H1 (cell line): ENCODE data around the gene BHMT2. TPM values are rescaled to one million over a fixed set of nuclear protein-coding genes. Genes with fewer than 3 reads are reported as not detected.

Source experiments
- CTCF ChIA-PET: fragments of 300-600 bp; sonication (Branson Sonifier 250); formaldehyde crosslinking; loops from one replicate; lab custom pipeline; 2021; ENCODE audit not compliant: partially characterized antibody; lab: Charles Lee
- POLR2A ChIA-PET: fragments of 300-600 bp; sonication (Branson Sonifier 250); formaldehyde crosslinking; loops from one replicate; lab custom pipeline; 2021; ENCODE audit warnings: inconsistent platforms; ENCODE audit not compliant: partially characterized antibody; lab: Charles Lee
- DNase-seq, 2 experiments: peaks; one replicate each; pipeline versions ENCODE4 v3.0.0 to v3.0.0-alpha.2; 2010 to 2022; ENCODE audit warnings: low spot score in 2 of 2, low read depth in 1 of 2, mixed read lengths in 1 of 2
- FAIRE-seq: peaks from 2 replicates; lab custom pipeline; 2011; peaks lifted over from hg19 to GRCh38; lab: Jason Lieb, UNC
- H2AFZ ChIP-seq: 2 replicates; pipeline ENCODE4 v1.8.1; 2012; ENCODE audit warnings: low read length, inconsistent platforms
- H2AK5ac ChIP-seq: 2 replicates; pipeline ENCODE4 v1.6.1; 2013; ENCODE audit warnings: low read depth, low read length
- H2BK120ac ChIP-seq: replicated peaks from 2 replicates; pipeline ENCODE3; 2013; ENCODE audit warnings: low read depth, low read length, inconsistent platforms
- H2BK12ac ChIP-seq: 2 replicates; pipeline ENCODE4 v1.6.1; 2013; ENCODE audit warnings: low read depth, low read length
- H2BK15ac ChIP-seq: 2 replicates; pipeline ENCODE4 v1.6.1; 2013; ENCODE audit warnings: low read length
- H2BK20ac ChIP-seq: 2 replicates; pipeline ENCODE4 v1.6.1; 2013; ENCODE audit warnings: low read length
- H2BK5ac ChIP-seq: 2 replicates; pipeline ENCODE4 v1.6.1; 2013; ENCODE audit warnings: low read depth, low read length
- H3K14ac ChIP-seq: 2 replicates; pipeline ENCODE4 v1.6.1; 2013; ENCODE audit warnings: inconsistent platforms; ENCODE audit not compliant: insufficient read length
- H3K18ac ChIP-seq: 2 replicates; pipeline ENCODE4 v1.6.1; 2013; ENCODE audit warnings: low read length; ENCODE audit errors: extremely low read depth
- H3K23ac ChIP-seq: 2 replicates; pipeline ENCODE4 v1.6.1; 2013; ENCODE audit warnings: inconsistent platforms; ENCODE audit not compliant: insufficient read length
- H3K23me2 ChIP-seq: 2 replicates; pipeline ENCODE4 v1.6.1; 2013; ENCODE audit warnings: low read depth, low read length
- H3K27ac ChIP-seq: 2 replicates; pipeline ENCODE4 v1.6.1; 2011; ENCODE audit warnings: low read depth, low read length, inconsistent platforms
- H3K27me3 ChIP-seq, 4 experiments: replicated peaks in 1 of 4; 1 replicate in 1 of 4; 2 replicates in 3 of 4; pipeline versions ENCODE4 v1.6.1 to v1.8.1; 2011 to 2013; ENCODE audit warnings: low read length in 3 of 4, mild to moderate bottlenecking in 3 of 4, inconsistent platforms in 2 of 4, mixed read lengths in 2 of 4, moderate library complexity in 1 of 4; ENCODE audit not compliant: control insufficient read depth in 3 of 4, insufficient read depth in 3 of 4; ENCODE audit errors: extremely low read depth in 1 of 4
- H3K36me3 ChIP-seq, 4 experiments: 2 replicates each; pipeline versions ENCODE4 v1.6.1 to v1.8.1; 2011 to 2013; ENCODE audit warnings: mild to moderate bottlenecking in 4 of 4, low read length in 3 of 4, moderate library complexity in 2 of 4, control low read depth in 1 of 4, inconsistent platforms in 1 of 4; ENCODE audit not compliant: insufficient read depth in 4 of 4, control insufficient read depth in 2 of 4
- H3K4ac ChIP-seq: replicated peaks from 2 replicates; pipeline ENCODE3; 2013; ENCODE audit warnings: low read length, low read depth, mixed read lengths, inconsistent platforms; ENCODE audit not compliant: insufficient read length
- H3K4me1 ChIP-seq, 4 experiments: replicated peaks in 1 of 4; 1 replicate in 1 of 4; 2 replicates in 3 of 4; pipeline versions ENCODE4 v1.6.1 to v1.8.1; 2011 to 2013; ENCODE audit warnings: low read length in 3 of 4, inconsistent platforms in 2 of 4, mixed read lengths in 1 of 4; ENCODE audit not compliant: insufficient read depth in 4 of 4, control insufficient read depth in 3 of 4
- H3K4me2 ChIP-seq, 2 experiments: 2 replicates each; pipeline versions ENCODE4 v1.6.1 to v1.8.1; 2011 to 2013; ENCODE audit warnings: low read depth in 2 of 2, low read length in 2 of 2, control low read depth in 1 of 2, inconsistent platforms in 1 of 2, mild to moderate bottlenecking in 1 of 2; ENCODE audit not compliant: insufficient read depth in 1 of 2
- H3K4me3 ChIP-seq, 4 experiments: fragments of 200-600, 300-600 bp in 1 of 4; sonication (generic), shearing (Covaris generic), sonication (Bioruptor Twin) in 1 of 4; 2 replicates each; pipeline versions ENCODE4 v1.5.1 to v1.8.1; 2011 to 2016; ENCODE audit warnings: low read length in 4 of 4, low read depth in 3 of 4, control low read depth in 2 of 4, inconsistent platforms in 2 of 4, mild to moderate bottlenecking in 2 of 4, mixed read lengths in 1 of 4, moderate library complexity in 1 of 4; ENCODE audit not compliant: insufficient read depth in 2 of 4; ENCODE audit errors: extremely low read depth in 1 of 4
- H3K56ac ChIP-seq: replicated peaks from 2 replicates; pipeline ENCODE3; 2013; ENCODE audit warnings: low read depth, mild to moderate bottlenecking, mixed read lengths, low read length, inconsistent platforms; ENCODE audit not compliant: insufficient read length
- H3K79me1 ChIP-seq: 2 replicates; pipeline ENCODE4 v1.6.1; 2013; ENCODE audit warnings: low read depth, low read length, control low read depth
- H3K79me2 ChIP-seq, 2 experiments: 2 replicates each; pipeline versions ENCODE4 v1.6.1 to v1.8.1; 2012 to 2013; ENCODE audit warnings: low read length in 2 of 2, mild to moderate bottlenecking in 2 of 2, inconsistent platforms in 1 of 2; ENCODE audit not compliant: insufficient read depth in 2 of 2, control insufficient read depth in 1 of 2
- H3K9ac ChIP-seq, 4 experiments: replicated peaks in 1 of 4; 1 replicate in 1 of 4; 2 replicates in 3 of 4; pipeline versions ENCODE4 v1.6.1 to v1.8.1; 2011 to 2013; ENCODE audit warnings: low read depth in 3 of 4, low read length in 3 of 4, control low read depth in 2 of 4, mild to moderate bottlenecking in 2 of 4, moderate library complexity in 2 of 4, inconsistent platforms in 1 of 4; ENCODE audit errors: extremely low read depth in 1 of 4
- H3K9me3 ChIP-seq, 2 experiments: 2 replicates each; pipeline versions ENCODE4 v1.6.1 to v1.8.1; 2012 to 2013; ENCODE audit warnings: mild to moderate bottlenecking in 2 of 2, moderate library complexity in 2 of 2, control low read depth in 1 of 2, inconsistent platforms in 1 of 2, low read depth in 1 of 2, low read length in 1 of 2, mixed read lengths in 1 of 2; ENCODE audit not compliant: insufficient read depth in 2 of 2
- H4K20me1 ChIP-seq, 2 experiments: replicated peaks in 1 of 2; 2 replicates each; pipeline versions ENCODE3 to v1.8.1; 2011 to 2013; ENCODE audit warnings: inconsistent platforms in 2 of 2, low read length in 2 of 2, mild to moderate bottlenecking in 1 of 2; ENCODE audit not compliant: insufficient read depth in 2 of 2, control insufficient read depth in 1 of 2
- H4K5ac ChIP-seq: 2 replicates; pipeline ENCODE4 v1.6.1; 2013; ENCODE audit warnings: low read length, low read depth, mixed read lengths, inconsistent platforms; ENCODE audit not compliant: insufficient read length
- H4K8ac ChIP-seq: 2 replicates; pipeline ENCODE4 v1.8.0; 2013; ENCODE audit warnings: mild to moderate bottlenecking, moderate library complexity, low read length, inconsistent platforms; ENCODE audit not compliant: insufficient read depth; ENCODE audit errors: extremely low read depth
- H4K91ac ChIP-seq: replicated peaks from 2 replicates; pipeline ENCODE3; 2013; ENCODE audit warnings: low read length, mixed read lengths, inconsistent platforms; ENCODE audit not compliant: insufficient read length
- KDM1A ChIP-seq: fragments of 200-600, 300-600 bp; sonication (generic); IDR thresholded peaks from 2 replicates; pipeline ENCODE4 v1.7.1; 2016; ENCODE audit warnings: mild to moderate bottlenecking, low read length, borderline replicate concordance
- RXRA ChIP-seq: IDR thresholded peaks from 2 replicates; pipeline ENCODE4 v1.6.1; 2011; ENCODE audit warnings: low read depth, mild to moderate bottlenecking, low read length, moderate library complexity; ENCODE audit not compliant: insufficient read depth
- SIX5 ChIP-seq: IDR thresholded peaks from 2 replicates; pipeline ENCODE4 v1.6.1; 2011; ENCODE audit warnings: mild to moderate bottlenecking, low read depth, low read length
- WGBS, 2 experiments: shearing (Covaris generic) in 1 of 2; methylation state at CpG; one replicate each; pipeline versions ENCODE4 v1.1.6 to v1.1.7; 2013 to 2015; ENCODE audit warnings: low lambda C conversion rate in 2 of 2, mixed read lengths in 2 of 2, inconsistent platforms in 1 of 2, low coverage in 1 of 2, missing lambda C conversion rate in 1 of 2; ENCODE audit not compliant: insufficient replicate concordance in 2 of 2, insufficient coverage in 1 of 2, insufficient read length in 1 of 2; ENCODE audit errors: extremely low coverage in 1 of 2, missing lambda C conversion rate in 1 of 2; 5-methylcytosine and 5-hydroxymethylcytosine counted together
- long read RNA-seq, 2 experiments: library from RNA in 1 of 2; library from capped mRNA in 1 of 2; stranded (forward); transcript quantifications; one replicate each; pipeline ENCODE4 v2.0.0, GENCODE V29; 2021; ENCODE audit warnings: inconsistent platforms in 1 of 2
- polyA minus RNA-seq, 3 experiments: library from RNA; depleted of rRNA, polyadenylated mRNA; stranded (reverse); fragments of >200 nt; gene quantifications; 1 replicate in 2 of 3; 2 replicates in 1 of 3; pipeline ENCODE4 v1.2.3, GENCODE V29; 2011
- polyA plus RNA-seq, 7 experiments: library from polyadenylated mRNA; depleted of rRNA in 3 of 7; stranded (reverse) in 5 of 7; unstranded in 2 of 7; fragments of >200 nt in 5 of 7; fragments of 200-250 nt in 2 of 7; gene quantifications; 1 replicate in 5 of 7; 2 replicates in 1 of 7; 4 replicates in 1 of 7; pipeline versions ENCODE4 v1.2.1 to v1.2.3, GENCODE V29; 2011 to 2013; ENCODE audit warnings: missing spikeins in 2 of 7, mixed read lengths in 2 of 7
- total RNA-seq: library from RNA; stranded (reverse); fragmentation: NEBNext Ultra II Directional; extraction: Animal tissue kit (Norgen Biotek cat#: 25700); gene quantifications from 2 replicates; pipeline ENCODE4 v1.2.1, GENCODE V29; 2021

The BHMT2 gene, protein sequence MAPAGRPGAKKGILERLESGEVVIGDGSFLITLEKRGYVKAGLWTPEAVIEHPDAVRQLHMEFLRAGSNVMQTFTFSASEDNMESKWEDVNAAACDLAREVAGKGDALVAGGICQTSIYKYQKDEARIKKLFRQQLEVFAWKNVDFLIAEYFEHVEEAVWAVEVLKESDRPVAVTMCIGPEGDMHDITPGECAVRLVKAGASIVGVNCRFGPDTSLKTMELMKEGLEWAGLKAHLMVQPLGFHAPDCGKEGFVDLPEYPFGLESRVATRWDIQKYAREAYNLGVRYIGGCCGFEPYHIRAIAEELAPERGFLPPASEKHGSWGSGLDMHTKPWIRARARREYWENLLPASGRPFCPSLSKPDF
- total RNA-seq (not detected in 2 replicates), polyA plus RNA-seq (2011; rRNA removed) (0.11 TPM in 1 of 2 replicates, not detected in the other), polyA minus RNA-seq (2011; rRNA and poly(A)+ RNA removed) (0.17 TPM in 1 of 2 replicates, not detected in the other)
- 0.26 TPM for polyA plus RNA-seq (2011; cell fraction: cytosol; rRNA removed)
- polyA plus RNA-seq (2011; cell fraction: nucleus; rRNA removed), result not detected
- polyA plus RNA-seq (2012, experiment 1 of 2), result 0.40 to 0.44 TPM in 2 of 4 replicates, not detected in the others
- not detected for polyA plus RNA-seq (2012, experiment 2 of 2)
- polyA plus RNA-seq (2013, experiment 1 of 2), result not detected
- polyA plus RNA-seq (2013, experiment 2 of 2), result not detected
- polyA minus RNA-seq (2011; cell fraction: cytosol; rRNA and poly(A)+ RNA removed), result not detected
- not detected for polyA minus RNA-seq (2011; cell fraction: nucleus; rRNA and poly(A)+ RNA removed)
- long read RNA-seq, experiment 1, result 0 reads
- long read RNA-seq, experiment 2, result 0 reads

DNA sequence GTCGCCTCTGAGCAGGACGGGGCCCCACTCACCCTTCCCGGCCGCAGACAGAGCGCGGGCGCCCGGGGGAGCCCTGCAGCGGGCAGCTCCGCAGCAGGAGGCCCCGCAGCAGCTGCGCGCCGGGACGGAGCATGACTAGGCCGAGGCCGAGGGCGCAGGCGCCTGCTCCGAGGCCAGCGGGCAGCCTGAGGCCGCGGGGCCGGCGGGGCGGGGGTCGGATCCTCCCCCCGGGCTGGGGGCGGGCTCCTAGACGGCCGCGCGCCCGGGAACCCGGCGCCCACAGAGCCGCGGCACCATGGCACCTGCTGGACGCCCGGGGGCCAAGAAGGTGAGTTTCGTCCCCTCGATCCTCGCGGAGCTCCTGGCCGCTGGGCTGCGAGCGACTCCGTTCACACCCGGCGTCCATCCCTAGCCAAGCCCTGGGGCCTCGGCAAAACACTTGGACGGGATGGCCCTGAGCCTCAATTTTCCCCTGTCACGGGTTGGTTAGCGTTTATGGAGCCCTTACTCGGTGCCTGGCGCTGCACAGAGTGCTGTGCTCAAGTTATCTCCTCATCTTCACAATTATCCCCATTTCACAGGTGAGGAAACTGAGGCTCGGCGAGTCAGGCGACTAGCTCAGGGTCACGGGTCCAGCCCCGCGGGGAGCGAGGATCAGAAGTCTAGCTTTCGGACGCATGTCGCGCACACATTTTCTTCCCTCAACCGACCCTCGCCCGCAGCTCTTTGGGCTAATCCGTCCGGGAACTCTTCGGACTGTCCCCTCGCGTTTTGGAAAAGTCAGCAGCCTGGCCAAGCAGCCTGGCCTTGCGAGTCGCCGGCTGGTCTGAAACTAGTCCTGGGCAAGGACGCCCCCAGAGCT, at the start of gene BHMT2, which contains the start of gene DMGDH:
Gene BHMT2, plus strand, starts transcription at position 280 of the 862 bp plus-strand sequence. Its CDS starts 16 bp downstream, at position 296.
Gene DMGDH, minus strand, starts transcription at position 187 of the 862 bp plus-strand sequence. Its CDS starts 54 bp downstream, at position 133.
- H3K79me1 ChIP-seq, result no peaks in the 10 kb centered on the region
- FAIRE-seq (no peak), DNase-seq (no peak)
- no peaks in the 10 kb centered on the region for H4K20me1 ChIP-seq
- no peaks in the 10 kb centered on the region for H3K23me2 ChIP-seq
- H2BK12ac ChIP-seq, result no peak within 1 kb of the TSS
- ChIA-PET POLR2A (no interaction called here), CTCF (interaction anchor here (0.7 to 1.3 kb wide), 6 partner anchors 9 to 48 kb away, joined by 3 to 5 read pairs (median 3); no protein-coding TSS in a partner anchor)
- H4K8ac ChIP-seq, result no peak within 1 kb of the TSS; the same call in 1 of the 2 replicates
- no peak within 1 kb of the TSS for H3K4ac ChIP-seq
- TF ChIP-seq RXRA, result no peak
- TF ChIP-seq SIX5, result no peak
- 0 out of 2 replicates have a peak, but pooled peaks have one; percentile 44 for TF ChIP-seq KDM1A
- no peaks in the 10 kb centered on the region for H3K4me1 ChIP-seq
- H2BK15ac ChIP-seq, result no peak within 1 kb of the TSS
- H4K5ac ChIP-seq, result no peak within 1 kb of the TSS
- H3K18ac ChIP-seq, result no peak within 1 kb of the TSS
- H3K79me2 ChIP-seq, result no peaks in the 10 kb centered on the region
- H3K4me3 ChIP-seq, result no peak within 1 kb of the TSS
- H3K4me2 ChIP-seq, result no peak within 1 kb of the TSS
- H3K9ac ChIP-seq, result no peak within 1 kb of the TSS
- H3K23ac ChIP-seq, result no peak within 1 kb of the TSS
- H2AFZ ChIP-seq, result no peak within 1 kb of the TSS
- 85% methylated on average over 46 of the region's 79 CpGs; no CpG with 5 or more reads in 1 of the 2 experiments for WGBS, 2 experiments
- no peak within 1 kb of the TSS for H3K27ac ChIP-seq
- 0 out of 2 replicates have a peak within 1 kb of the TSS, but pooled peaks have one; percentile 28 for H2AK5ac ChIP-seq
- no peak within 1 kb of the TSS for H2BK120ac ChIP-seq
- no peak within 1 kb of the TSS for H4K91ac ChIP-seq
- H2BK5ac ChIP-seq, result no peak within 1 kb of the TSS; the same call in 1 of the 2 replicates
- H3K9me3 ChIP-seq, result no peaks in the 10 kb centered on the region; a peak in 2 of 4 replicates
- no peak within 1 kb of the TSS for H2BK20ac ChIP-seq
- no peaks in the 10 kb centered on the region for H3K27me3 ChIP-seq
- no peak within 1 kb of the TSS for H3K14ac ChIP-seq
- H3K36me3 ChIP-seq, result no peaks in the 10 kb centered on the region
- no peak within 1 kb of the TSS for H3K56ac ChIP-seq
